Stimulated activated CD4-positive, alpha-beta T cell treated with anti-CD3 and anti-CD28 coated beads, TNF-alpha, amount 100 ng/mL, for 4 hours (primary cell): Measurements from ENCODE around the gene SPAG6.
"Not testable (repeated sequence)": the region's sequence is repeated elsewhere in the genome, so short reads cannot be mapped to it uniquely, and the experiment has no call there.

Experiments used
- DNase-seq, 3 experiments: peaks; one replicate each; pipeline ENCODE4 v3.0.0-alpha.2; 2020; ENCODE audit warnings: low read depth in 3 of 3

Gene SPAG6

DNA sequence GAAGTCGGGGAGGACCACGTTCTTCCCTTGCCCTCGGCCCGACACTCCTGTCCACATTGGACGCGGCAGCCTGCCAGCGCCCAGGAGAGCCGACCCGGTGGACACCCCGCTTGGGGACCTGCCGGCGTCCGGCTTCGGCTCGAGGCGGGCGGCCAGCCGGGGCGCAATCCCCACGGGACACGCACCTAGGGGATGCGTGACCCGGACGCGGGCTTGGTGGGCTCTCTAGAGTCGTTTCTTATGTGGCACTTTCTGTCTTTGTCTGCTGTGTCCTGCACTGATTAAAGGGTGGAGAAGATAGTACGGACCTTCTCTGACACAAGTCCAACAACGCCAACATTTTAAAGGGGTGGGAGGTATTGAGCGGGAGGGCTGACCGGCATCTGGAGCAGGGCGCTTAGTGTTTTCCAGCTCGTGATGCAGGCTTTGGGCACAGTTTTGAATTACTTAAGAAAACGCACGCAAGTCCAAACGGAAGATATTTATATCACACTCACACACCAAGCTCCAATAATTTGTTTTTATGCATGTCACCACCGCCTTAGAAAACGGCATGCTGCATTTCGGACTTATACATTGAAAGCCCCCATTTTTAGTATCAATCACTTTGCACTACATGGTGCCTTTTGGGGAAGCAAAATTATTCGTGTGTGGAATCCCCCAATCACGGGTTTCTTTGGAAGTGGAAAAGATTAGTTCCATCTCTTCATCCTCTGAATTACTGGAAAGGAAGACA is 3.9 kb upstream of the SPAG6 start:
- DNase-seq = no peak

DNA sequence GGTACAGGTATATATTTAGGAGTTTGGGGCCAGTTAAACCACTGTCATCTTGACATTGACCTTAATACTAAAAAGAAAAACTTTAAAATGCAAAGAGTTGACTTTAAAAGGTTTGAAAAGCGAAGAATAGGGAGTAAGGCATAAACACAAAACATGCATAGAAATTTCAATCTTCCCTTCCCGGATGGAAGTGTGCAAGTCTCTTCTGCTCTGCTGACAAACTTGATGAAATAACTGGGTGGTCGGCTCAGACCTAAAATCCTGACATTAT is 3.4 kb upstream of the SPAG6 start:
- DNase-seq = no peak

DNA sequence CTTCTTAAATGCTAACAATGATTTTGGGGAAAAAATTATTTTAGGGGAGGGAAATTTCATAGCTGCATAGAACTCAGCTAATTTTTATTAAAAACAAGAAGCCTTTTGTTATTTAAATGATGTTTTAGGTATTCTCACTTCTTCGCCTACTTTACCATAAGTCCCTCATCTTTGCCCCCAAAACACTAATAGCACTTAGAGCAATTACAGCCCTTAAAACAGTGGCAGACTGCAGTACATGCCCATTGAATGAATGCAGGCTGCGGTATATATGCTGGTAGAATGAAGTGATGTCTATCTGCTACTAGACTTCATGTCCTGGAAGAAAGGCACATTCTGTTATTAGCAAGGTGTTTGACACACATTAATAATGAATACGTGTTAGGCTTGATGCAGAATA is 2.9 kb upstream of the SPAG6 start:
- DNase-seq = no peak

DNA sequence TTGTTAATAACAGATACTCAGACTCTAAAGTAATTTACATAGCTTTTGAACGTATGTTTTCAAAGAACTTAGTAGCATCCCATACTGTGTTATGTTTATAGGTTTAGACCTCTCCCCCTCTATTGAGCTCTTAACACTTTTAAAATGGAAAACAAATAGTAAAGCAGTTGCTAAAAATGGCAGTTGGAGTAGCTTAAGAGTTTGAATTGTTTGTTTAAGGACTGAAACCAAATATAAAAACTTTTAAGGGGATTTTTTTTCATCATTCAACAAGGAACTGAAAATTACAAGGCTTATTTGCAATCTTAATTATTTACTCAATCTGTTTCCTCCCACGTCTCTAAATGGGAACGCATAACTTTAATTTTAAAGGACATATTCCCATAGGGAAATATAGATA is 1.6 kb upstream of the SPAG6 start:
- no peak for DNase-seq

DNA sequence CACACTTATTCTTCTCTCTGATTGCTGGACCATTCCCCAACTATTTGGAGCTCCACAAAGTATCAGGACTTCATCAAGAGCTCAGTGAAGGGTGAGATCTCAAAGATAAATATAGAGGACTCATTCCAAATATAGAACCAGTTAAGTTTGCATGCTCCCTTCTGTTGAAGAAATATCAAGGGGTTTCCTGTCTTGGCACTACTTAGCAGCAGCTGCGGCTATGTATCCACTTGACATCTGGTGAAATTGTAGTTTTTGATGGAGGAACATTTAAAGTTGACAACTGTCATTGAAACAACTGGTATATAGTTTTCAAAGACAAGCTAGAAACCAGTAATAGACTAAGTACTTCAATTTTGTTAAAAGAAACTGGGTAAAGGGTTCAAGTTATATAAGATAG is 1.0 kb upstream of the SPAG6 start:
- no peak for DNase-seq

DNA sequence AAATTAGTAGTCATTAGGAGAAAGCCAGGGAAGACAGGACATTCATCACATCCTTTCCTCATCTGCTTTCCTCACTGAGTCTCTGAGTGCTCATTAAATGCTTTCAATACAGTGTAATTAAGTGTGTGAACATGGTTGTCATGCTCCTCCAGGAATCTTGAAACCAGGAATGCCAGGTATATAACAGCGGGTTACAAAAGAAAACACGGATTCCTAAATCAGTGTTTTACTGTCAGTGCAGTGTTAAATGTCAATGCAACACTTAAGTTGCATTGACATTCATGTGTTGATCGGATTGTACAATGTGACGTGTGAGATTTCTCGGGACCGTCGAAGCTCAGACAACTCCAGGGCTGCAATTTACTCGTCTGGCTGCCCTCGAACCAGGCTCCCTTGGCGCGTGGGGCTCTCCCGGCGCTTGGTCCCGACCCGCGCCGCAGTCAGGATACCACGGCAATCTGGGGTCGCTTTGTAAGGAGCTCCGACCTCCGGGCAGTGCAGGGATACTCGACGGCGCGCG is 455 bp upstream of the SPAG6 start:
- DNase-seq = no peak

DNA sequence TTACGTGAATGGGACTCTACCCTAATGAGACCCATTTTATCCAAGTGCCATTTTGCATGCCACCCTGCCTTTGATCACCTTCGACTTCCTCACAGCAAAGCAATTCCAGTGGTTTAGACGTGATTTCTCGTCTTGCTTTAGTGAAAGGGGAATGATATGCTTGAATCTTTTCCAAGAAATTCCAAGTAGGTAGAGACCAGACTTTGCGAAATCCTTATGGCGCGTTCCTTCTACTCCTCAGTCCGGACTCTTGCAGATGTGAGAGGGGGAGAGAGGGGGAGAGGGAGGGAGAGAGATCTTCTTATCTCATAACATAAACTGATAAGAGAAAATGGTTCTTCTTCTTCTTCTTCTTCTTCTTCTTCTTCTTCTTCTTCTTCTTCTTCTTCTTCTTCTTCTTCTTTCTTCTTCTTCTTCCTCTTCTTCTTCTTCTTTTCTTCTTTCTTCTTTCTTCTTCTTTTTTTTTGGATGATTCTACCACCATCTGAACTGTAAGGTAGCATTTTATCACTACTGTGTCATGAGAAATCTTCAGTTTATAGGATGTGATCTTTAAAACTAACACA is 883 bp downstream of the SPAG6 start:
- DNase-seq = no peak

DNA sequence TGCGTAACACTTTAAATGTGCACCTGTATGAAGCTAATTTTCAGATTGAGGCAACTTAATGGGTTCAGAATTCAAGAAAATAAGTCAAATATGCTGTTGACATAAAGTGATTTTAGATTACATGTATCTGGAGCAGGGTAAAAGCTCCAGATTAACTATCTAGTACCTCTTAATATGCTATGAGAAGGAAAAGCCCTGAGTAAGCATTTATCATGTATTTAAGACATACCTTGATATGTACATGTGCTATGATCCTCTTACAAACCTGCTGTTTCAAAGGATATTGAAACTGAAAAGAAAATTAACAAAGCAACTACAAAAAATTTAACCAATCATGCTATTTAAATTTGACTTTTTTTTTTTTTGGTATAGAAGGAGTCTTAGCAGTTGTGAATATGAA is 4.5 kb downstream of the SPAG6 start:
- no peak for DNase-seq

DNA sequence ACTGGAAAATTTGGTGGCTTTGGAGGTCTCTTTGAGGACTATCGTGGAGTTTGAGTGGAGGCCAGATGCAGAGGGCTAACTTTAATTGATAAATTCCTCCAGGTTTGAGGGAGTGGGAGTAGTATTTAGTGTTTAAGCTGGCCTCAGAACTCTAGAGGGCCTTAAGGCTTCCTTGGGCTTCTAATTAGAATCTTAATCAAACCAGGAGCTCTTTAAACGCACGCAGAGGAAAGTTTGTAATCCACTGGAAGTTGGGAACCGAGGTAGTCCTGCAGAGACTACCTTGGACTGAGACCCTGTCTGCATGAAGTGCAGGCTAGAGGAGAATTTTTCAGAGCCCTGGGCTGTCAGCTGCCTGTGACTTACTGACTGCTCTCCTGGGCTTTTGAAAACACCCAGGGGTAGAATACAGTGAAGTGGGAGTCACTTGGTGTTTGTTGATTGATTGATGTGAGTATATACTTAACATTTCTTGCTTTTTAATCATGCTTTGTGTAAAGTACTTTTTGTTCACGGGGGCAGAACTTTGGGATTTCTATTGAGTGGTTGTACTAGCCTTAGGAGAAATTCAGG is 5.9 kb downstream of the SPAG6 start:
- DNase-seq = no peak

DNA sequence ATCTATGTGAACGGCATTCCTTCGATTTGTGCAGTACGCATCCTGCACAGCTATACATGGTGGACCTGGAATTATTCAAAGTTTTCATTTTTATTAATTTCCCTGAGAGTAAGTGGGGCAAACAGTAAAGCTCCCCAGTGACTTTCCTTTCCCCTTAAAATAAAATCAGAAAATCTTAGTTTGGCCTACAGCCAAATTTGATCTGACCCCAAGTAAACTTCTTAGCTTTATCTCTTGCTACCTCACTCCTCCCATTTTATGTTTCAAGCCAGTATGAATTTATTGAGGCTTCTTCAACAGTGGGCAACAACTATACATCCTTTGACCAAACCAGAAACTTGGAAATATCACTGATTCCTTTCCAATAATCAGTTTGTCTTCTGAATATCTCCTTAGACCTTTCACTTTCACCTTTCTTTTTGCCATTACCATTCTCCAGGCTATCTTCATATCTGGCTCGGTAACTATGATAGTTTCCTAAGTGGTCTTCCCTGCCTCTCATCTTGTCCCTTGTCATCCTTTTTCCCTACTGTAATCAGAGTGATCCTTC is 11.1 kb downstream of the SPAG6 start:
- DNase-seq = no peak

DNA sequence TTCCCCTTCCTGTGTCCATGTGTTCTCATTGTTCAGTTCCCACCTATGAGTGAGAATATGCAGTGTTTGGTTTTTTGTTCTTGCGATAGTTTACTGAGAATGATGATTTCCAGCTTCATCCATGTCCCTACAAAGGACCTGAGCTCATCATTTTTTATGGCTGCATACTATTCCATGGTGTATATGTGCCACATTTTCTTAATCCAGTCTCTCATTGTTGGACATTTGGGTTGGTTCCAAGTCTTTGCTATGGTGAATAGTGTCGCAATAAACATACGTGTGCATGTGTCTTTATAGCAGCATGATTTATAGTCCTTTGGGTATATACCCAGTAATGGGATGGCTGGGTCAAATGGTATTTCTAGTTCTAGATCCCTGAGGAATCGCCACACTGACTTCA is 12.5 kb downstream of the SPAG6 start:
- DNase-seq = not testable (repeated sequence)

DNA sequence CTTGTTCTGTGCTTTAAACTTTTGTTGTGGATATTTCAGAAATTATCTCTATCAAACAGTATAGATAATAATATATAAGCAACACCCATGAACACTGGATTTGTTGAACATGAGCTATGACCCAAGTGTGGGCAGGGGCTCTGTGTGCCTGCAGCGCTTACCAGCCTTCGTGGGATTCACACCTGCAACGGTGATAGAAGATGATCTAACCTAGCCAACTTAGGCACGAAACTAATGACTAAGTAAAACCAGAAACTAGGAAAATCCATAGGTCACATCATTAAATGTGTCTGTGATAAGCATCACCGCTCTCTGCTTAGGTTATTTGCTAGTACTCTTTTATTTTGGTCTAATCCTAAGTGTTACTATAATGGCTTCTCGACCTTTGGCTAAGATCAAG is 18.0 kb downstream of the SPAG6 start:
- no peak for DNase-seq

DNA sequence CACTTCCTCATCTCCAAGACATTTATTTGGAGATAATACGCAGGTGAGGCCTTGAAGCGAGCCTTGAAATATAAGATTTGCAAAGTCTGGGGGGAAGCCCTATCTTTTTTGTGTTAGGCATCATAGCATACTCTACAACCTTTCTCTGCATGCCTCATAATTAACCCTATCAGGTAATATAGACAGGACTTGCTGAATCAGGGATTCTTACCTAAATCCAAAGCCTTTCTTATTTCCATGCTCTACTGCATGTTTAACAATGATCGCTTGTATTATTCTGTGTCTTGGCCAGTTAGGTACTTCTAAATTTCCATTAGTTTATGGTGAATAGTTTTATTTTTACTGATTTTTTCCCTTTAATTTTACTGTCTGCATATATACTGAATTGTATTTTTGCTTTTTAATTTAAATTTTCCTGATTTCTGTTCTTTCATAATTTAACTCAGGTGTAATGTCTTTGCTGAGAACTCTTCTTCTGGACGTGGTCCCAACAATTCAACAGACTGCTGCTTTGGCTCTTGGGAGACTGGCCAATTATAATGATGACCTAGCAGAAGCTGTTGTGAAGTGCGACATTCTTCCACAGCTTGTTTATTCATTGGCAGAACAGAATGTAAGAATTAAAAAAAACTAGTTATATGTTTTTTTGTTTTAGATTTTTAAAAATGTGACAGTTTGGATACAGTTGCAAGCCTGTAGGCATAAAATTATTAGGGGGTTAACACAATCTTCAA is 19.3 kb downstream of the SPAG6 start:
- DNase-seq = no peak

DNA sequence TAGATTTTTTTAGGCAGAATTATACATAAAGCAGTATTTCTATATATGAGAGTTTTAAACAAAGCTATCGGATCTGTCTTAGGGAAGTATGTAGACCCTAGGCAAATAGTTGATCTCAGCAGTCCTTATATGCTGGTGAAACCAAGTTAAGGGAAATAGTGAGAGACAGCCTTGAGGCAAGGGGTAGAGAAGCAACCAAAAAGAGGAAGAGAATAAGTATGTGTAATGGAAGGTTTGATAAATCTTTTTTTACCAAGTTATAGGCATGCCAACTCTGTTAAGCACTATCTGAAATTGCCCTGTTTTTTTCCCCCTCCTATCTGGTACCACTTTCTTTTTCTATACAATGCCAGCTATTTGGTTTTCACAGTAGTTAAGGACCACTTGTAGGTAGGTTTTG is 19.9 kb downstream of the SPAG6 start:
- no peak for DNase-seq

DNA sequence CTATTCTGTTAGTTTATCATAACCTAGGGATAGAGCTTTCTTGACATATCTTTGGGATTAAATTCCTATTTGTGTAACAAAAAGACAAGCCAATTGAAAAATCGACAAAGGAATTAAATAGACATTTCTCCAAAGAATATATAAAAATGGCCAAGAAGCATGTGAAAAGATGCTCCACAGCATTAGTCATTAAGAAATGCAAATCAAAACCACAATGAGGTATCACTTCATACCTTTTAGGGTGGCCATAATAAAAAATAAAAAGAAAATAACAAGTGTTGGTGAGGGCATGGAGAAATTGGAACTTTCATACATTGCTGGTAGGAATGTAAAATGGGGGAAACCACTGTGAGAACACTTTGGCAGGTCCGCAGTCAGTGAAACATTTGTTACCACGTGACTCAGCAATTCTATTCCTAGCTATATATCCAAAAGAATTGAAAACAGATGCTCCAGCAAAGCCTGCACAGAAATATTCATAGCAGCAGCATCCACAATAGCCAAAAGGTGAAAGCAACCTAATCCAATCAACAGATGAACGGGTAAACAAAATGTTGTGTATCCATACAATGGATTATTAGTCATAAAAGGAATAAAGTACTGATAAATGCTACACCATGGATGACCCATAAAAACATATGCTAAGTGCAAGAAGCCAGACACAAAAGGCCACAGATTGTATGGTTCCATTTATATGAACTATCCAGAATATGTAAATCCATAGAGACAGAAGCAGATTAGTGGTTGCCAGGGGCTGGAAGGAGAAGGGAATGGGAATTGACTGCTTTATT is 20.5 kb downstream of the SPAG6 start:
- DNase-seq = no peak

DNA sequence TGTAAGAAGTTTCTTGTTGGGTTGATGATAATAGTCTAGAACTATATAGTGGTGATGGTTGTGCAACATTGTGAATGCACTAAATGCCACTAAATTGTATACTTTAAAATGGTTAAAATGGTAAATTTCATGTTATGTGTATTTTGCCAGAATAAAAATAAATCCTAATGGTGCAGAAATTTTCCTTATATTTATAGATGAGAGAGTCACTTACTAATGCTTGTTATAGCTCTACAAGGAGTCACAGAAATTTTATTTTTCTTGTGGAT is 21.1 kb downstream of the SPAG6 start:
- no peak for DNase-seq

DNA sequence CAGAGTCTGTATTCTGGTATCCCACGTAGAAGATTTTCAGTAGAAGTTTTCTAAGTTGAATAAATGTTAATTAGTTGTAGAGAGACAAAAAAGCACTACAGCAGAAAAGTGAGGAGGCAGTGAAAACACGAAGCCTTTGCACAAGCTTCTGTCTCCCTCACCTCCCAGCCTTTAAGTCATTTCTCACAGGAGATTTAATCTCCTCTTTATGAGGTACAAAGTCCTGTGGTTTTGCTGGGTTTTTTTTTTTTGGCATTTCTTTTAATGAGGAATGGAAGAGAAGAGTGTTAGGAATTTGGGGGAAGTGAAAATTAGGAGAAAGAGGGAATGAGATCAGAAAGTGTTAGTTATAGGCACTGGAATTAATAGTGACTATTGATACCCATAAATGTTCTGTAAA is 21.5 kb downstream of the SPAG6 start:
- no peak for DNase-seq

DNA sequence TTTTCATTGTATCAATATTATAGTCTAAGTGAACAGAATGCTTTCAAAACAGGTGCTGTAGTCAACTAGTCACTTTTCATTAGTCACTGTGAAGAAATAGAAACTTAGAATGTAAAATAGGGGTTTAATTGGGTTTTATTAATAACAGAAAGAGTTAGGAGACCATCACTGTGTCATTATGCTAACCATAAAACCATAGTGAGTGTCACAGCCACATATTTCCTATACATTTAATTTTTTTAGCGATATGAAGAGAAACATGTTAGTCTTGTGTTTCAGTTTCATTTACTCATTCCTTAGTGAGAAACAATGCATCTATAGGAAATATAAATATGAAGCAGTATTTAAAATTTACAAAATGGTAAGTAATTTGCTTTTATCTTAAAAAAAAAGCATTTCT is 22.2 kb downstream of the SPAG6 start:
- DNase-seq = no peak

DNA sequence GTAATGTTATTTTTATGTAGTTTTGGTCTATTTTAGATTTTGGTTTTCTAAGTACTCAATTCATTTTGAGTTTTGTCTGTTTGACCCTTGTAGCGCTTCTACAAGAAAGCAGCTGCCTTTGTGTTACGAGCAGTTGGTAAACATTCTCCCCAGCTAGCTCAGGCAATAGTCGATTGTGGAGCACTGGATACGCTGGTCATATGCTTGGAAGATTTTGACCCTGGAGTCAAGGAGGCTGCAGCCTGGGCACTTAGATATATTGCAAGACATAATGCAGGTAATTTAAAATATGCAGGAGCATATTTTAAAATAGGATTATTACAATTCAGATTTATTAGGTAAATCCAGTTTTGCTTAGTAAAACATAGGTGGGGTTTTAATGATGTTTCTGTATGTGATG is 23.1 kb downstream of the SPAG6 start:
- DNase-seq = no peak

DNA sequence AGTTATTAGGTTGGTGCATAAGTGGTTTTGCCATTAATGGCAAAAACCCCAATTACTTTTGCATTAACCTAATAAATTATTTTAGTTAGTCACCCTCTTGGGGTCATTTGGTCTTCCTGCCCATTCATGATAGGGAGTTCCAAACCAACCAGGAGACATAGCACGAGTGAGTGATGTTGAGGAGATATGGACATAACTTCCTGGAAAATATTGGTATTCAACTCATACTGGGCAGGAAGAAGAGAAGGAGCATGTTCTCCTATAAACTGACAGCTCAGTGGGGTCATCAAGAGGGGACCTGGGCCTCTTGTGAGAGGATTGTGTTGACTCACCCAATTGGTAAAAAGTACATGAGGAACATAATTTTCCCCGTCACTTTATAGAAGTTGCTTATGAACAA is 23.7 kb downstream of the SPAG6 start:
- no peak for DNase-seq

DNA sequence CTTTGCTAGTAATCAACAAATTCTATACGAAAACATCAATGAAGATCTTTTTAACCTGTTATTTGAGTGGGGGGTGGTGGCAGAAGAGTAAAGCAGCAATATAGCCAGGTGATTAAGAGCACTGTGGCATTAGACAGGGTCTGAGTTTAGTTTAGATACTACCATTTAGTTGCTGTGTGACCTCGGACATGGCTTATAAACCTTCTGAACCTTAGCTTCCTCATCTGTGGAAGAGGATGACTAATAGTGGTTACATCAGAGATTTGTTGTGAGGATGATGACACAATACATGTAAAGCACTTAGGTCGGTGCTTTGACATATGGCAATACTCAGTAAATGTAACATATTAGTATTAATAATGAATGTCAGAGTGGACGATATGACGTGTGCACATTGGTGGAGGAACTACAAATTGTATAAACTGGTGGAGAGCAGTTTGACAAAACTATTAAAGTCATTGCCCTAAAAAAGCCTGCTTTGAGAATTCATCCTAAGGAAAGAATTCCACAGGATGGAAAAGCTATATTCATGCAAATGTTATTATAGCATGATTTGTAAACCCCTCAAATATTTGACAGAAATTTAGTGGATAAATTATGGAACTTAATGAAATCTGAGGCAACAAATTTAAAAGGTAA is 24.3 kb downstream of the SPAG6 start:
- DNase-seq = no peak

DNA sequence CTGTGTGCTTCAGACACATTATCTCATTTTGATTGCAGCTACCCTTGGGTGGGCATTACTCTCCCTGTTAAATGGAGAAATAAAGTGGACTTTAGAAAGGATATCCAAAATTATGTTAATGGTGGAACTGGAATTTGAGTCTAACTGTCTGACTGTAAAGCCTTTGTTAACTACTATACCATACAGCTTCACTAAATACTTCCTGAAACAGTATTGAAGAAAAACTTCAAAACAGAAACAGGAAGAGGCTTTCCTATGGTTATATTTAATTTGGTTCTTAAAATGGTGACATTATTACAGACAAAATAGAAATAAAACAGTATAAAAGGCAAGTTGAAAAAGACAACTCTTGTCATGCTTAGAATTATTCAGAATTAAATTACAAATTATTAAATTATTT is 25.0 kb downstream of the SPAG6 start:
- DNase-seq = no peak
